Renal cortical epithelial cell (primary cell): Measurements from ENCODE around the gene CTAG1A. TPM values are rescaled to one million over a fixed set of nuclear protein-coding genes. Genes with fewer than 3 reads are reported as not detected.
"Not testable (repeated sequence)": the region's sequence is repeated elsewhere in the genome, so short reads cannot be mapped to it uniquely, and the experiment has no call there.

Experiments
- DNase-seq: peaks from one replicate; pipeline ENCODE4 v3.0.0-alpha.2; 2011; ENCODE audit warnings: low read depth
- total RNA-seq: library from RNA; depleted of rRNA; stranded (reverse); fragments of >200 nt; gene quantifications from 2 replicates; pipeline ENCODE4 v1.2.3, GENCODE V29; 2014

CTAG1A gene
- total RNA-seq = not detected in 2 replicates

- DNase-seq = not testable (repeated sequence)
Measured at GRCh38 chrX:154584585-154585183, at the start of gene CTAG1A. TSS of gene CTAG1A (plus strand) at chrX:154585133. CDS start at chrX:154585207, 74 bp downstream.

- no peak for DNase-seq
Measured at GRCh38 chrX:154535892-154536291, 49.0 kb upstream of the CTAG1A start.

- no peak for DNase-seq
Measured at GRCh38 chrX:154539077-154539476, 45.9 kb upstream of the CTAG1A start.

- DNase-seq = not testable (repeated sequence)
Measured at GRCh38 chrX:154540365-154540764, 44.6 kb upstream of the CTAG1A start.

GRCh38 chrX:154540897-154541535 lies 43.9 kb upstream of the CTAG1A start:
- peak; percentile 68 for DNase-seq

GRCh38 chrX:154541589-154541895 lies 43.4 kb upstream of the CTAG1A start:
- DNase-seq = no peak

- DNase-seq = peak; percentile 81
Measured at GRCh38 chrX:154541896-154542722, 42.8 kb upstream of the CTAG1A start.

GRCh38 chrX:154542723-154543424 lies 42.1 kb upstream of the CTAG1A start:
- DNase-seq = peak; percentile 8

GRCh38 chrX:154545673-154546274 lies 39.2 kb upstream of the CTAG1A start:
- DNase-seq = no peak

- DNase-seq = no peak
Measured at GRCh38 chrX:154546354-154547244, 38.3 kb upstream of the CTAG1A start, which contains the start of gene G6PD. TSS of gene G6PD (minus strand) at chrX:154546846. CDS start at chrX:154546155, 691 bp downstream.

- peak; percentile 63 for DNase-seq
Measured at GRCh38 chrX:154547245-154548027, 37.5 kb upstream of the CTAG1A start, which contains the start of gene IKBKG. TSS of gene IKBKG (plus strand) at chrX:154547620. CDS start at chrX:154552003, 4,383 bp downstream.

GRCh38 chrX:154548028-154548316 lies 37.0 kb upstream of the CTAG1A start:
- no peak for DNase-seq

- DNase-seq = no peak
Measured at GRCh38 chrX:154549766-154550165, 35.2 kb upstream of the CTAG1A start.

GRCh38 chrX:154552112-154552806 lies 32.7 kb upstream of the CTAG1A start:
- DNase-seq = not testable (repeated sequence)

GRCh38 chrX:154558060-154558690 lies 26.8 kb upstream of the CTAG1A start:
- DNase-seq = not testable (repeated sequence)

GRCh38 chrX:154558896-154559295 lies 26.0 kb upstream of the CTAG1A start:
- DNase-seq = not testable (repeated sequence)

- not testable (repeated sequence) for DNase-seq
Measured at GRCh38 chrX:154560326-154560725, 24.6 kb upstream of the CTAG1A start.

- not testable (repeated sequence) for DNase-seq
Measured at GRCh38 chrX:154562295-154562694, 22.6 kb upstream of the CTAG1A start.

- not testable (repeated sequence) for DNase-seq
Measured at GRCh38 chrX:154570361-154570760, 14.6 kb upstream of the CTAG1A start.
